Activated CD8-positive, alpha-beta T cell treated with anti-CD3 and anti-CD28 coated beads, Interleukin-2, amount 10 ng/mL, durations not matched to agents 7 days and 5 days (primary cell): ENCODE data around the gene HTRA3. TPM values are rescaled to one million over a fixed set of nuclear protein-coding genes. Genes with fewer than 3 reads are reported as not detected.
A peak's percentile ranks its signal among the peaks of the same experiment; 100 is the strongest.

Experiments
- ATAC-seq: fragments of 150-1000 bp; cut with Tn5 transposase; one replicate; pipeline ENCODE4 v1.10.0; 2021; ENCODE audit warnings: moderate library complexity
- CTCF ChIA-PET: fragments of 350-600 bp; sonication (Branson Sonifier 250); formaldehyde crosslinking; loops from one replicate; lab custom pipeline; 2021; ENCODE audit warnings: antibody characterized with exemption; lab: Charles Lee
- POLR2A ChIA-PET: fragments of 350-600 bp; sonication (Branson Sonifier 250); formaldehyde crosslinking; loops from one replicate; lab custom pipeline; 2021; ENCODE audit warnings: antibody characterized with exemption; lab: Charles Lee
- DNase-seq: peaks from one replicate; pipeline ENCODE4 v3.0.0-alpha.2; 2020
- H3K27ac Mint-ChIP-seq: one replicate; pipeline ENCODE4 v1.8.0; 2021; ENCODE audit warnings: mild to moderate bottlenecking, mixed read lengths
- H3K27me3 Mint-ChIP-seq: one replicate; pipeline ENCODE4 v1.8.0; 2021; ENCODE audit warnings: low read depth, mixed read lengths
- H3K36me3 Mint-ChIP-seq: one replicate; pipeline ENCODE4 v1.8.0; 2021; ENCODE audit warnings: low read depth, mixed read lengths
- H3K4me1 Mint-ChIP-seq: one replicate; pipeline ENCODE4 v1.8.0; 2021; ENCODE audit warnings: low read depth, mixed read lengths
- H3K4me3 Mint-ChIP-seq: one replicate; pipeline ENCODE4 v1.8.0; 2021; ENCODE audit warnings: mild to moderate bottlenecking, mixed read lengths
- H3K9me3 Mint-ChIP-seq: one replicate; pipeline ENCODE4 v1.8.0; 2022; ENCODE audit warnings: mixed read lengths; ENCODE audit not compliant: insufficient read depth
- total RNA-seq, 2 experiments: library from RNA; stranded (reverse); gene quantifications; one replicate each; pipeline ENCODE4 v1.2.3, GENCODE V29; 2021

The HTRA3 gene
- total RNA-seq, 2 experiments from 2014 or later, result not detected

- no peaks in the 10 kb centered on the region for H3K9me3 Mint-ChIP-seq
- ATAC-seq (no peak), DNase-seq (no peak)
- H3K4me1 Mint-ChIP-seq, result no peaks in the 10 kb centered on the region
- peaks cover 12% of the 10 kb centered on the region for H3K27me3 Mint-ChIP-seq
- H3K27ac Mint-ChIP-seq, result no peak overlapping the region
- H3K4me3 Mint-ChIP-seq, result no peak overlapping the region
- ChIA-PET POLR2A (no interaction called here), CTCF (interaction anchor here (1.1 to 1.5 kb wide), 2 partner anchors 23 to 89 kb away, joined by 3 to 4 read pairs; no protein-coding TSS in a partner anchor)
- no peaks in the 10 kb centered on the region for H3K36me3 Mint-ChIP-seq
Measured at GRCh38 chr4:8265171-8265929, 4.2 kb upstream of the HTRA3 start.

DNA sequence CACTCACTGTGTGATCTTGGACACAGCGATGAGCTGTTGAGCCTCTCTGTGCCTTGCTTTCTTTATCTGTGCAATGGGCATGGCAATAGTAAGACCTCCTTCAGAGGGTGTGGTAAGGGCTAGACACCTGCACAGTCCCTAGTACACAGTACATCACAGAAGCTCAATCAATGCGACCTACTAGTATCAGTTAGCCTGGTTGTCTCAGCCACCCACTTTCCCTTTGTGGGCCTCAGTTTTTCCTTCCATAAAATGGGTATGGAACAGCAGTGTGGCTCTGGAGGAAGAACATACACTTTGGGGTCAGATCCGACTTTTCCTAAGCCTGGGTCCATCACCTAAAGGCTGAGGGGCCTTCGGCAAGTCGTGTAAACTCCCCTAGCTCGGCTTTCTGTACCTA is 3.5 kb upstream of the HTRA3 start:
- H3K4me1 Mint-ChIP-seq, result no peaks in the 10 kb centered on the region
- H3K9me3 Mint-ChIP-seq, result no peaks in the 10 kb centered on the region
- ChIA-PET CTCF (interaction anchor here (1.1 to 1.5 kb wide), 2 partner anchors 24 to 89 kb away, joined by 3 to 4 read pairs; no protein-coding TSS in a partner anchor), POLR2A (no interaction called here)
- H3K27ac Mint-ChIP-seq, result no peak overlapping the region
- DNase-seq, result no peak
- no peak overlapping the region for H3K4me3 Mint-ChIP-seq
- peaks cover 18% of the 10 kb centered on the region for H3K27me3 Mint-ChIP-seq
- H3K36me3 Mint-ChIP-seq, result no peaks in the 10 kb centered on the region
- no peak for ATAC-seq

DNA sequence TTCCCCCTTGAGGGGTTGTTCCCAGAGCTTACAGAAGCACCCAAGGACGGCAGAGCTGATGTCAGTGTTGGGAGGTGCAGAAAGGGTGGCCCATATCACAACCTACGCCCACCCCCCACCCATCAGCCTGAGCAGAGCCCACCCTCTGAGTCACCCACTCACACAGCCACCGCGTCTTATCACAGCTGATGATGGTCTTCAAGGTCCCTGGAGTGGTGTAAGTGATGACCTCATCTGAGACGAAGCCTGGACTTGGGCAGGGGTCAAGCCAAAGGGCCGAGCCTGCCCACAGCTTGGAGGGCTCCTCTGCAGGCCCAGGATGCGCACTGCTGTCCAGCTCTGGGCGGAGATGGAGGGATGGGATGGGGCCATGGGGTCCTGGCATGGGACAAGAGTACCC is 3.0 kb upstream of the HTRA3 start:
- no peaks in the 10 kb centered on the region for H3K4me1 Mint-ChIP-seq
- POLR2A ChIA-PET, result no interaction called here
- H3K36me3 Mint-ChIP-seq, result no peaks in the 10 kb centered on the region
- H3K4me3 Mint-ChIP-seq, result no peak overlapping the region
- DNase-seq, result no peak
- ATAC-seq, result no peak
- no peak overlapping the region for H3K27ac Mint-ChIP-seq
- no peaks in the 10 kb centered on the region for H3K9me3 Mint-ChIP-seq
- peaks cover 22% of the 10 kb centered on the region for H3K27me3 Mint-ChIP-seq
- CTCF ChIA-PET, result interaction anchor here (0.8 to 1.7 kb wide), 5 partner anchors 24 to 137 kb away, joined by 3 to 8 read pairs (median 4); no protein-coding TSS in a partner anchor

DNA sequence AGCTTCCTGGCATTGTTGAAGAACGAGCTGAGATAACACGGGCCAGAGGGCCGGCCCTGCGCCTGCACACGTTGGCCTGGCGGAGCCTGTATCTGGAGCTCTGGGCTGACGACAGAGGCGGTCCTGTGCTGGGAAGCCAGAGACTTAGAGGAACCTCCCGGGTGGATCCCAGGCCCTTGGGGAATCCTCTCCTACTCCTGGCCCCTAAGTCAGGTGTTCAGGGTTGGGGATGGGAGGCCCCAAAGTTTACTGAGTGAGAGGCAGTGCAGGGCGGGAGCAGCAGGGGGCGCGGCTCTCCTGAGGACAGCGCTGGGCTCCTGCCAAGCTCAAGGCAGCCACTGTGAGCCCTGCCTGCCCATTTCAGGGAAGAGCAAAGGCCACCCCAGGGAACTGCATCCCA is 2.5 kb upstream of the HTRA3 start:
- H3K9me3 Mint-ChIP-seq, result no peaks in the 10 kb centered on the region
- H3K27me3 Mint-ChIP-seq, result peaks cover 26% of the 10 kb centered on the region
- CTCF ChIA-PET, result interaction anchor here (0.6 to 1.7 kb wide), 6 partner anchors 21 to 136 kb away, joined by 3 to 8 read pairs (median 4); no protein-coding TSS in a partner anchor
- no peak overlapping the region for H3K27ac Mint-ChIP-seq
- H3K4me1 Mint-ChIP-seq, result no peaks in the 10 kb centered on the region
- no peak overlapping the region for H3K4me3 Mint-ChIP-seq
- H3K36me3 Mint-ChIP-seq, result no peaks in the 10 kb centered on the region
- POLR2A ChIA-PET, result no interaction called here
- ATAC-seq, result peak; percentile 49
- DNase-seq, result peak; percentile 42

DNA sequence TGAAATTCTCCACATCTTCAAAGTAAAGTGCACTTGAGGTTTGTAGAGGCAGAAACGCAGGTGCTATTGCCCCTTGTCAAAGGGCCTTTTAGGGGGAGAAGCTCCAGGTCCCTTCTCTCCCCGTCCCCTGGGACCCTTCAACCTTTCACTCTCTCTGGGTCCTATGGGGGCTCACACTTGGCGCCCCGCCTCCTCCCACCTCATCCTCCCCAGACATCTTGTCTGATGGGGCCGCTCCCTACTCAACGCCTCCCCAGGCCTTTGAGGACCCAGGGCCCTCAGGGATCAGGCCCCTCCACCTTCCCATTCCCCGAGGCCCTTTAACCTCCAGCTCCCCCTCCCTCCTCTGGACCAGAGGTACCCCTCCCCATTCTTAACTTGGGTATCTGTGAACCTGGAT is 1.3 kb upstream of the HTRA3 start:
- H3K4me3 Mint-ChIP-seq, result no peak overlapping the region
- no peak for DNase-seq
- no peaks in the 10 kb centered on the region for H3K9me3 Mint-ChIP-seq
- ATAC-seq, result no peak
- H3K36me3 Mint-ChIP-seq, result no peaks in the 10 kb centered on the region
- POLR2A ChIA-PET, result no interaction called here
- peaks cover 27% of the 10 kb centered on the region for H3K27me3 Mint-ChIP-seq
- no peak overlapping the region for H3K27ac Mint-ChIP-seq
- no peaks in the 10 kb centered on the region for H3K4me1 Mint-ChIP-seq
- CTCF ChIA-PET, result interaction anchor here (1.0 to 1.7 kb wide), 2 partner anchors 28 to 138 kb away, joined by 3 to 4 read pairs; no protein-coding TSS in a partner anchor

DNA sequence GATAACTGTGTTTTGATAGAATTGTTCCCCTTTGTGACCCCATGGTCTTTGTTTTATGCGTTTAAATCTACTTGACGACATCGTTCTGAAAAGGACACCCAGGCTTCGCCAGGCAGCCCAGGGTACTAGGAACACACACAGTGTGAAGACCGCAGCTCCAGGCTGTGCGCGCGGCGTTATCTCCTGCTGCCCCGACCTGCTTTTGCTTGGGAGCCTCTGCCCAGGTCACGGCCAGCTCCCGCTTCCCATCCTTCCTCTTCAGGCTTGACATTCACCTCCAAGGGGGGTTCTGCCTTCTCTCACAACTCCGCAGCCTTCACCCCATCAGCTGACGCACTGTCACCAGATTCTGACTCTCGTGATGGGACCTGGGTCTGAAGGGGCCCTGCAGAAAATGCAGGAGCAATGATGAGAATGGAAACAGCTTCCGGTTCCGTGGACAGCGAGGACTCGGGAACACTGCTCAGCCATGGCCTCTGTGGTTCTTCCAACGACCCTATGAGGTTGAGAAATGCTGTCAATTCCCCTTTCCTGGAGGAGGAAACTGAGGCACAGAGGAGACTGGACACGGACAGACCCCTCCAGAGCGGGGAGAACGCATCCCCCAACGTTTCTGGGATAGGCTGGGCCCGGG is 536 bp upstream of the HTRA3 start:
- ATAC-seq (no peak), DNase-seq (no peak)
- H3K27ac Mint-ChIP-seq, result no peak overlapping the region
- H3K36me3 Mint-ChIP-seq, result no peaks in the 10 kb centered on the region
- no peaks in the 10 kb centered on the region for H3K9me3 Mint-ChIP-seq
- H3K4me1 Mint-ChIP-seq, result no peaks in the 10 kb centered on the region
- peaks cover 27% of the 10 kb centered on the region for H3K27me3 Mint-ChIP-seq
- no peak overlapping the region for H3K4me3 Mint-ChIP-seq
- ChIA-PET POLR2A (no interaction called here), CTCF (interaction anchor here (1.0 kb wide), 1 partner anchor 137 kb away, joined by 3 read pairs; no protein-coding TSS in a partner anchor)

- CTCF ChIA-PET, result interaction anchor here (1.7 kb wide), 1 partner anchor 94 kb away, joined by 5 read pairs; no protein-coding TSS in a partner anchor
- ATAC-seq (no peak), DNase-seq (no peak)
- Mint-ChIP-seq H3K36me3 (no peaks in the 10 kb centered on the region), H3K27ac (no peak overlapping the region), H3K9me3 (no peaks in the 10 kb centered on the region), H3K4me3 (no peak overlapping the region), H3K4me1 (no peaks in the 10 kb centered on the region), H3K27me3 (peaks cover 27% of the 10 kb centered on the region)
- POLR2A ChIA-PET, result no interaction called here
Measured at GRCh38 chr4:8270418-8270771, 841 bp downstream of the HTRA3 start.

- Mint-ChIP-seq H3K27me3 (peaks cover 27% of the 10 kb centered on the region), H3K27ac (no peak overlapping the region), H3K36me3 (no peaks in the 10 kb centered on the region), H3K4me3 (no peak overlapping the region), H3K4me1 (no peaks in the 10 kb centered on the region), H3K9me3 (no peaks in the 10 kb centered on the region)
- DNase-seq (no peak), ATAC-seq (no peak)
- CTCF ChIA-PET, result interaction anchor here (0.5 to 1.7 kb wide), 2 partner anchors 94 to 935 kb away, joined by 5 read pairs; no protein-coding TSS in a partner anchor
- POLR2A ChIA-PET, result no interaction called here
Measured at GRCh38 chr4:8270912-8271815, 1.6 kb downstream of the HTRA3 start.

DNA sequence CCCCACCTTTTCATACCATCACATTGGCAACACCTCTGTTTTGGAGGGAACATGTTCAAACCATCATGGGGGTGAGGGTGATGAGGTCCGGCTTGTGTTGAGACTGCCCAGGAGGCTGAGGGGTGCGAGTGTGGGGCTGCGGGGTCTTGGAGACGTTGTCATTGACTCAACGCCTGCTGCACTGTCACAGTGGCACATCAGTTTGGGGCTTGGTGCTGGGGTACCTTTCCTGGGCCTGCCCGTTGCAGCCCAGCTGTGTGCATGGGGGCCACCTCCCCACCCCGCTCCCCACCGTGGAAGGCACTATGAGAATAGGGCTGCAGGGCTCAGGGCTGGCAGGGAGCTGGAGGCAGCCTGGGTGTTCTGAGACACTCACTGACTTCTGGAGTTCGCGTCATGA is 2.3 kb downstream of the HTRA3 start:
- Mint-ChIP-seq H3K9me3 (no peaks in the 10 kb centered on the region), H3K4me1 (no peaks in the 10 kb centered on the region), H3K36me3 (no peaks in the 10 kb centered on the region), H3K27ac (no peak overlapping the region), H3K27me3 (peaks cover 27% of the 10 kb centered on the region), H3K4me3 (no peak overlapping the region)
- DNase-seq (no peak), ATAC-seq (no peak)
- ChIA-PET CTCF (interaction anchor here (1.7 kb wide), 1 partner anchor 95 kb away, joined by 5 read pairs; no protein-coding TSS in a partner anchor), POLR2A (no interaction called here)

DNA sequence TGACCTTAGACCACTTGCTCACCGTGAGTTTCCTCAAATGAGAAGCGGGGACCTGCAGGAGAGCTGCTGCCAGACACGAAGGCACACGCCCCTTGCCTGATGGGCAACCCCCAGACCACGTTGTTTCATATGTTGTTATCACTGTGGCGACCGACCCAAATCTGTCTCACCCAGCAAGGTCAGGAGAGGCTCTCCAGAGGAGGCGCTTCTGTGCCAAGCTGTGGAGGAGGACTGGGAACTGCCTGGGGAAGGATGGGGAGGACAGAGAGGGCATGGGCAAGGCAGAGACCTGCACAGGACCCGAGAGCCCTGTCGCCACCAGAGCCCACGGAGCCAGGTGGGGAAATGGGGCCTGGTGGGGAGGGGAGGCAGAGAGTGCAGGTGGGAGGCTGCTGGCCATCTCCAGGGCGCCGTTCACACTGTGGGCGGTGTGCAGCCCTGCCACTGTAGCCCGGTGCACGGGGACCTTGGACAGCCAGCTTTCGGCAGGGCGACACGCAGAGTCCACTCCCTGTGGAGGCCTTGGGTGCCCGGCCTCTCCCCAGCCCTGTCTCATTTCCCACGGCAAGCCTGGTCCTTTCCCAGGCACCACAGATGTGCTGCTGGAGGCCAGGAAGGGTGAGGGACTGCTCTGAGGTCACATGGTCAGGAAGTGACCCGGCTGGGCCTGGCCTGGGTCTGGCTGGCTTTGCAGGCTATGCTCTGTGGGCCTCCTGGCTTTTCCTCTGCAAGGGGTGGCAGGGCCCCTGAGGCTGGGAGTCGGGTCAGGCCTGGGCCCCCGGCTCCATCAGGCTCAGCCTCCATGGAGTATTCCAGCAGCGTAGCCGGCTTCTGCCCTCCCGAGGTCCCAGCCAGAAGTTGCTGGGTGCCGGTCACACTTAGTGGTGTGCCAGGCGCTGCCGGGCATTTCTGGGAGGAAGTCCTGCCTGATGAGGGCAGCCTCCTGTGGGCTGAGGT is 3.2 kb downstream of the HTRA3 start:
- Mint-ChIP-seq H3K4me3 (no peak overlapping the region), H3K4me1 (no peaks in the 10 kb centered on the region), H3K27ac (no peak overlapping the region), H3K9me3 (no peaks in the 10 kb centered on the region), H3K27me3 (peaks cover 27% of the 10 kb centered on the region), H3K36me3 (no peaks in the 10 kb centered on the region)
- no peak for ATAC-seq
- ChIA-PET CTCF (no interaction called here), POLR2A (no interaction called here)
- no peak for DNase-seq
